Epithelial cell of prostate (primary cell): ENCODE data around the gene TFF3.

Experiments used
- DNase-seq: peaks from one replicate; pipeline ENCODE4 v3.0.0-alpha.2; 2011; ENCODE audit warnings: low read depth, low spot score
- H3K27ac ChIP-seq: fragments of 450-650 bp; 2 replicates; pipeline ENCODE4 v1.5.1; 2017; ENCODE audit warnings: mild to moderate bottlenecking

The TFF3 gene

GRCh38 chr21:42291751-42292562 is 23.3 kb downstream of the TFF3 start:
- DNase-seq: no peak
- no peak overlapping the region for H3K27ac ChIP-seq

- H3K27ac ChIP-seq: no peak overlapping the region
- no peak for DNase-seq
Observed at GRCh38 chr21:42291003-42291750, 24.0 kb downstream of the TFF3 start.

- no peak for DNase-seq
- no peak overlapping the region for H3K27ac ChIP-seq
Observed at GRCh38 chr21:42290505-42290904, 24.7 kb downstream of the TFF3 start.

DNA sequence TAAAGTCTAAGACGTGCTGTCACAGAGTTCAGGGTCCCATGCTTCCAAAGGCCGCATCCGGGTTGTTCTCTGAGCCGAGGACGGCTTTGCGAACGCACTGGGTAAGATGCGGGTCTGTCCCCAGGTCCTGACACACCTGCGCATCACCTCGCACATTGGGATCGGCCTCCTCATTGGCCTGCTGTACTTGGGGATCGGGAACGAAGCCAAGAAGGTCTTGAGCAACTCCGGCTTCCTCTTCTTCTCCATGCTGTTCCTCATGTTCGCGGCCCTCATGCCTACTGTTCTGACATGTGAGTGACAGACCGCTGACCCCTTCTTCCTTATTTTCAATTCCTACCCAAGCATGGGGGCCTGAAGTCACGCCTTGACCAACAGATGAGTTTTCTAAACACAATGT is 25.3 kb downstream of the TFF3 start:
- DNase-seq: no peak
- H3K27ac ChIP-seq: no peak overlapping the region

DNA sequence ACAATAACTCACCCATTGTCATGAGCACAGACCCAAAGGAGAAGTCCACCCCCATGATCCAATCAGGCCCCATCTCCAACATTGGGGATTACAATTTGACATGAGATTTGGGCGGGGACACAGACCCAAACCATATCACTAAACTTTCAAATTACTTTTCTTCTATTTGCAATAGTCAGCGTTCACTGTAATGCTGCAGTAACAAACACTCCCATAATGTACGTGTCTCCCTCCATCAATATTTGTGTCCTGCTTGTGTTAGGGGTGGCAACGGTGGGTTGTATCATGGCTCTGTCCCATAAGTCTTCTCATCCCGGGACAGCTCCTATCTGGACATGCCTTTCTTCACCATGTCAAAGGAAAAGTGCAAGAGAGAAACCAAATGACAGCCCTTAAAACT is 26.2 kb downstream of the TFF3 start:
- H3K27ac ChIP-seq: no peak overlapping the region
- no peak for DNase-seq

- H3K27ac ChIP-seq: no peak overlapping the region
- DNase-seq: no peak
Observed at GRCh38 chr21:42287193-42288083, 27.8 kb downstream of the TFF3 start.

DNA sequence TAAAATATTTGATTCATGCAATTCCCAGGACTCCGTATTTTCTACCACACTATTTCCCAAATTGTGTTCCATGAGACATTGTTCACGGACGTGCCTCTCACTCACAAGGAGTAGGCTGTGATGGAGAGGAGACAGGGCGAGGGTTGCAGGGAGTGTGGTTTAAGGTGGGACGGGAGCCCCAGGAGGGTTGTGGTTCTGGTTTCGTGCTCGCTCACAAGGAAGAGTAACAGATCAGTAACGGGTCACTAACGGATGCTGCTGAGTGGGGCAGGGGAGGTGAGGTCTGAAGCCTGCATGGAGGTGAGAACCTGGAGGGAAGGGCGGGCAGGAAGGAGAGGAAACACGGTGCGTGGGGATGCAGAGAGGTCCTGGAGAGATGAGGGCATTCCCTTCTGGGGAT is 28.8 kb downstream of the TFF3 start:
- no peak overlapping the region for H3K27ac ChIP-seq
- DNase-seq: no peak

DNA sequence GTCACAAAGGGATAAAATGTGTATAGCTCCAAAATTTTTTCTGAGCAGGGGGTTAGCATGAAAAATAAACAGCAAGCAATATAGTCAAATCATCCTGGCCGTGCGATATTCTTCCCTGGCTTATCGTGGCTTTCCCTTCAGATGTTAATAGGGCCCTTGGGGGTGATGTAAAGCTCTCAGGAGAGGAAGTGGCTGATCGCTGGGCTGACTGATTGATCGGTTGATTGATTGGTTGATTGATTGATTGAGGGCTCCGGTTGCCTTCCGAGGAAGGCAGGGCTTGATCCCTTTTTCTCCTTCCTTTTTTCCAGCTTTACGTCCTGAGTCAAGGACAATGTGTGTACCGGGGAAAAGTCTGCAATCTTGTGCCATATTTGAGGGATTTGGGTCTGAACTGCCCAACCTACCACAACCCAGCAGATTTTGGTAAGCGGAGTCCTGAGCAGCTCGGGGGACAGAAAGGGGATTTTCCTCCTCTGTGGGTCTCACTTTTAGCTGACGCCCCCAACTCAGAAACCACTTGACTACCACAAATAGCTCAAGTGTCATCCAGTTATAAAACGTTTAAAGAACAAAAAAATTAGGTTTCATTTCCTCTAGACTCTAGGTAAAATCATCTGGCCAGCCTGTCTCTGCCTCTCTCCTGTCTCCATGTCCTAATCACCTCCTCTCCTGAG is 29.5 kb downstream of the TFF3 start:
- no peak overlapping the region for H3K27ac ChIP-seq

DNA sequence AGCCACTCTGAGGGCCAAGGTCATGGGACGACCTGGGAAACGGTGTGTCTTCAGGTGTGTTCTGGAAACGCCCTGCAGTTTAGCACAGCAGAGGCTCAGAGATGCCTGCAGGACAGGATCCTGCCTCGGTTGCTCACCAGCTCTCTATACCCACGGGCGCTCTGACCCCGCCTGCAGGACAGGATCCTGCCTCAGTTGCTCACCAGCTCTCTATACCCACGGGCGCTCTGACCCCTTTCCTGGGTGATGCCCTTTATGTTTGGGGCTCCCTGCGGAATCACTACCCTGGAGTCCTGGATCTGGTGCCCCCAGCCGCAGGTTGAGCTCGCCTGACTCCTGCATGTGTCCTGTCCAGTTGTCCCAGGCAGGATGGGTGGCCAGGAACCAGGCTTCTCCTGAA is 32.5 kb downstream of the TFF3 start:
- no peak overlapping the region for H3K27ac ChIP-seq
- no peak for DNase-seq

More for the DNA sequence above, 29.5 kb downstream of the TFF3 start:
- no peak for DNase-seq

GRCh38 chr21:42282021-42282420 is 33.2 kb downstream of the TFF3 start:
- H3K27ac ChIP-seq: no peak overlapping the region
- DNase-seq: no peak

GRCh38 chr21:42281181-42281680 is 34.0 kb downstream of the TFF3 start:
- no peak overlapping the region for H3K27ac ChIP-seq
- DNase-seq: no peak

GRCh38 chr21:42280356-42281180 is 34.6 kb downstream of the TFF3 start:
- no peak for DNase-seq
- no peak overlapping the region for H3K27ac ChIP-seq

DNA sequence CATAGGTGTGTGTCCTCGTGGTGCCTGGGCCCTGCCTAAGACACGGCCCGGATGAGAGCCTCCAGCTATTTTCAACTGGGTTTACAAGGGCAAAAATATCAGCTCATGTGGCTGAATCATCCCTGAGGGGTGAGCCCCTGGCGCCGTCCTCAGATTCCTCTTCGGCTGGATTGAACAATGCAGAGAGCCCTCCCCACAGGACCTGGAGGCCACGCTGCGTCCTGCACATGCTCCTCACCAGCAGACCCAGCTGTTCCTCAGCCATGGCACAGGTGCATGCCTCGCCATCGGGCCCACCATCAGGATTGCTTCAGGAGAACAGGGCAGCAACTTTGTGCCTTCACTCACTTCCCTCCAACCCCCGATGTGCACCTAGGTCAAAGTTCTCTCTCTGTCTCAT is 35.3 kb downstream of the TFF3 start:
- H3K27ac ChIP-seq: no peak overlapping the region
- no peak for DNase-seq

- DNase-seq: no peak
- no peak overlapping the region for H3K27ac ChIP-seq
Observed at GRCh38 chr21:42279341-42279871, 35.8 kb downstream of the TFF3 start.

- H3K27ac ChIP-seq: no peak overlapping the region
- DNase-seq: no peak
Observed at GRCh38 chr21:42278451-42279149, 36.6 kb downstream of the TFF3 start.

DNA sequence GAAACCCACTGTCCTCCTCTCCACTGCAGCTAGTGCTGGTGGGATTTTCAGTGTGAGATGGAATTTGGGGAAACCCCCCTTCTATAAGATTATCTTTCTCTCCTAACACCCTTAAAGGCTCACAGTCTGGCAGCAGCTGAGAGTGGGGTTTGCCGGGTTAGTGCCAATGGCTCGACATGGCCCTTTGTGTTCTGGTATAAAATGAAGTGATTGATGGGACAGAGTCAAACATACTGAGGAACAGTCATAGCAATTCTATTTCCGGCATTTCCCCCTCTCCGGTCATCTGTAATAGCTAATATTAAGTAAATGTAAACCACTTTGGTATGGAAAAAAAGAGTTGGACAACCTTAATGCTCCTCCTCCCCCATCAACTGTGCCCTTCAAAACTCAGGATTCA is 37.6 kb downstream of the TFF3 start:
- no peak for DNase-seq

DNA sequence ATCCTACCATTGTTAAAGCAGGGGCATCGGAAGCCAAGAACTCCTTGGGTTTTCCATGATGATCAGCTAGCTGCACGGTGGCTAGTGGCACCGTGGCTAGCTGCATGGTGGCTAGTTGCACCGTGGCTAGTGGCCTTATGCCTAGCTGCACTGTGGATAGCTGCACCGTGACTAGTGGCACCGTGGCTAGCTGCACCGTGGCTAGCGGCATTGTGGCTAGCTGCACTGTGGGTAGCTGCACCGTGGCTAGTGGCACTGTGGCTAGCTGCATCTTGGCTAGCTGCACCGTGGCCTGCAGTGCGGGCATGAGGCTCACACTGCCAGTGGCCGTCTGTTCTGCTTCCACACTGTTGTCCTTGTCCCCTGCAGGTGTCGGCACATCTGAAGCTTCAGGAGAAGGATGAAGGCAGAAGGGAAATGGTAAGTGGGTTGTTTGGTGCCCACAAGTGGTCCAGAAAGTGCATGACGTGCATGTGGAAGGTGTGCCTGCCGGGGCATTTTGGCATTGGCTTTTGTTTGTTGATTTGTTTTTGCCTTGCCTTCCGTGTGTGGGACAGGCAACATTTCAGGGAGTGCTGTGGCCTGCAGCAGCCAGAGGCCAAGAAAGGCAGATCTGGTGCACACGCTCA is 38.6 kb downstream of the TFF3 start:
- H3K27ac ChIP-seq: no peak overlapping the region
- no peak for DNase-seq

More for the DNA sequence above, 37.6 kb downstream of the TFF3 start:
- H3K27ac ChIP-seq: no peak overlapping the region

- no peak for DNase-seq
- no peak overlapping the region for H3K27ac ChIP-seq
Observed at GRCh38 chr21:42276076-42276475, 39.1 kb downstream of the TFF3 start.
